GM23338 (cell line): Measurements from ENCODE around the gene AP1B1. TPM values are rescaled to one million over a fixed set of nuclear protein-coding genes. Genes with fewer than 3 reads are reported as not detected.

ENCODE experiments used
- ATAC-seq: fragments of 200-7000 bp; cut with Tn5 transposase; 3 replicates; pipeline ENCODE4 v1.9.1; 2020
- DNase-seq: peaks from one replicate; pipeline ENCODE4 v3.0.0-alpha.2; 2015; ENCODE audit warnings: low spot score
- H2AFZ ChIP-seq: fragments of 200-600 bp; sonication (generic); 2 replicates; pipeline ENCODE4 v1.8.0; 2016; ENCODE audit warnings: antibody characterized with exemption, mild to moderate bottlenecking, moderate library complexity
- H3F3A ChIP-seq: fragments of 200-600 bp; sonication (generic); replicated peaks from 2 replicates; pipeline ENCODE4 v1.8.0; 2017; ENCODE audit warnings: antibody characterized with exemption, mixed run types, low read depth
- H3K27ac ChIP-seq: fragments of 200-600 bp; sonication (generic); 2 replicates; pipeline ENCODE4 v1.6.1; 2016; ENCODE audit warnings: low read depth
- H3K27me3 ChIP-seq: fragments of 200-600 bp; sonication (generic); 2 replicates; pipeline ENCODE4 v1.8.0; 2016; ENCODE audit warnings: mild to moderate bottlenecking, mixed run types, moderate library complexity; ENCODE audit not compliant: insufficient read depth
- H3K36me3 ChIP-seq: fragments of 200-600 bp; sonication (generic); 2 replicates; pipeline ENCODE4 v1.8.0; 2016; ENCODE audit warnings: mild to moderate bottlenecking; ENCODE audit not compliant: insufficient read depth
- H3K4me1 ChIP-seq: fragments of 200-600 bp; sonication (generic); 2 replicates; pipeline ENCODE4 v1.8.0; 2016; ENCODE audit warnings: mild to moderate bottlenecking, moderate library complexity; ENCODE audit not compliant: insufficient read depth
- H3K4me2 ChIP-seq: fragments of 200-600 bp; sonication (generic); 2 replicates; pipeline ENCODE4 v1.7.1; 2017; ENCODE audit warnings: mixed run types
- H3K4me3 ChIP-seq: fragments of 200-600 bp; sonication (generic); 2 replicates; pipeline ENCODE4 v1.6.1; 2016; ENCODE audit warnings: mixed run types
- H3K79me2 ChIP-seq: fragments of 200-600 bp; sonication (generic); replicated peaks from 2 replicates; pipeline ENCODE4 v1.8.0; 2017; ENCODE audit warnings: mild to moderate bottlenecking; ENCODE audit not compliant: insufficient read depth
- H3K9me2 ChIP-seq: fragments of 200-600 bp; sonication (generic); 2 replicates; pipeline ENCODE4 v1.8.0; 2017; ENCODE audit not compliant: insufficient read depth
- H4K20me1 ChIP-seq: fragments of 200-600 bp; sonication (generic); replicated peaks from 2 replicates; pipeline ENCODE4 v1.8.0; 2017; ENCODE audit warnings: mild to moderate bottlenecking; ENCODE audit not compliant: insufficient read depth
- H3K27ac Mint-ChIP-seq: 2 replicates; pipeline ENCODE4 v1.8.0; 2020; ENCODE audit warnings: inconsistent platforms, mild to moderate bottlenecking, moderate library complexity, mixed read lengths
- H3K27me3 Mint-ChIP-seq: 3 replicates; pipeline ENCODE4 v1.8.0; 2022; ENCODE audit warnings: low read depth, mild to moderate bottlenecking, moderate library complexity, mixed read lengths, inconsistent platforms; ENCODE audit not compliant: insufficient read depth, poor library complexity
- H3K36me3 Mint-ChIP-seq: 3 replicates; pipeline ENCODE4 v1.8.0; 2021; ENCODE audit warnings: low read depth, mild to moderate bottlenecking, inconsistent platforms, moderate library complexity, mixed read lengths
- H3K4me1 Mint-ChIP-seq: 3 replicates; pipeline ENCODE4 v1.8.0; 2020; ENCODE audit warnings: mild to moderate bottlenecking, inconsistent platforms, mixed read lengths
- H3K4me3 Mint-ChIP-seq: 3 replicates; pipeline ENCODE4 v1.8.0; 2021; ENCODE audit warnings: moderate library complexity, mild to moderate bottlenecking, inconsistent platforms, mixed read lengths
- H3K9me3 Mint-ChIP-seq: 3 replicates; pipeline ENCODE4 v1.8.0; 2020; ENCODE audit warnings: moderate library complexity, mild to moderate bottlenecking, inconsistent platforms, mixed read lengths
- CREB1 ChIP-seq: fragments of 250-450 bp; sonication (Bioruptor Pico); IDR thresholded peaks from 2 replicates; pipeline ENCODE4 v1.5.0; 2020; ENCODE audit warnings: low read depth, mild to moderate bottlenecking, moderate library complexity
- EZH2 ChIP-seq: fragments of 200-600 bp; sonication (generic); IDR thresholded peaks from one replicate; pipeline ENCODE4 v1.8.0; 2017; ENCODE audit warnings: antibody characterized with exemption, mild to moderate bottlenecking, low read depth; ENCODE audit not compliant: unreplicated experiment
- NANOG ChIP-seq: IDR thresholded peaks from 2 replicates; pipeline ENCODE4 v1.6.1; 2016; ENCODE audit warnings: antibody characterized with exemption, borderline replicate concordance
- POLR2AphosphoS5 ChIP-seq: IDR thresholded peaks from 2 replicates; pipeline ENCODE4 v1.6.1; 2016; ENCODE audit warnings: antibody characterized with exemption, low read depth
- STAT1 ChIP-seq: IDR thresholded peaks from one replicate; pipeline ENCODE4 v1.6.1; 2016; ENCODE audit warnings: antibody characterized with exemption; ENCODE audit not compliant: unreplicated experiment
- ZNF114 ChIP-seq: fragments of 250-450 bp; sonication (Bioruptor Pico); IDR thresholded peaks from 2 replicates; pipeline ENCODE4 v1.5.0; 2020; ENCODE audit warnings: mild to moderate bottlenecking, moderate library complexity
- ZNF331 ChIP-seq: fragments of 250-450 bp; sonication (Bioruptor Pico); IDR thresholded peaks from 2 replicates; pipeline ENCODE4 v1.5.0; 2020; ENCODE audit warnings: low read depth, mild to moderate bottlenecking, moderate library complexity
- polyA plus RNA-seq: library from polyadenylated mRNA; unstranded; fragments of >200 nt; fragmentation: Nextera tagmentation; extraction: Ambion mirVana; gene quantifications from 2 replicates; pipeline ENCODE4 v1.2.1, GENCODE V29; 2016
- total RNA-seq: library from RNA; depleted of rRNA; stranded (reverse); fragments of >200 nt; shearing (Covaris generic); gene quantifications from 2 replicates; pipeline ENCODE4 v1.2.3, GENCODE V29; 2014
- TF ChIP-seq, protein P1 (sequence below): IDR thresholded peaks from 2 replicates; pipeline ENCODE4 v1.6.1; 2016; ENCODE audit warnings: antibody characterized with exemption
- TF ChIP-seq, protein P2 (sequence below): fragments of 250-450 bp; sonication (Bioruptor Pico); IDR thresholded peaks from 2 replicates; pipeline ENCODE4 v1.5.0; 2020; ENCODE audit warnings: mild to moderate bottlenecking, moderate library complexity

Gene AP1B1
- total and polyA plus RNA-seq, 2 experiments from 2014 or later = 19.5 to 74.4 TPM

DNA sequence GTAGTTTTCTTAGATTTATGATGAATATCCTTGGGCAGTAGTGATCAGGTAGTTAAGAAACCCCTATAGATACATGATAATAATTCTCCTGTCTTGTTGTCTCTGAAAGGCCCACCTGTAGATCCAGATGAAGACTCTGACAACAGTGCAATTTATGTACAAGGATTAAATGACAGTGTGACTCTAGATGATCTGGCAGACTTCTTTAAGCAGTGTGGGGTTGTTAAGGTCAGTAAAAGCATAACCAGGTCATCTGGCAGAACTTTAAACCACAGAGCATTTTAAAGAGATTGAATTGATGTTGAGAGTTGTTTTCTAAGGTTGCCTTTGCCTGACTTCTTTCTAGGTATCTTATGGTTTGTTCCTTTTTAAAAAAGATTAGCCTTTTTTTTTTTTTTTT is 96.0 kb downstream of the AP1B1 start:
- Mint-ChIP-seq H3K36me3 (peaks cover 97% of the 10 kb centered on the region), H3K27ac (no peak overlapping the region), H3K4me3 (no peak overlapping the region), H3K4me1 (peaks cover 3% of the 10 kb centered on the region; the same call in 2 of the 3 replicates), H3K27me3 (peaks cover 8% of the 10 kb centered on the region), H3K9me3 (no peaks in the 10 kb centered on the region)
- H3K9me2 ChIP-seq = no peaks in the 10 kb centered on the region
- H3K4me3 ChIP-seq = no peak overlapping the region
- no peaks in the 10 kb centered on the region for H3K27me3 ChIP-seq
- peaks cover 64% of the 10 kb centered on the region for H4K20me1 ChIP-seq
- no peak overlapping the region for H3K27ac ChIP-seq
- TF ChIP-seq STAT1 (no peak), EZH2 (no peak), CREB1 (CRISPR knock-in tag) (no peak), ZNF331 (no peak), ZNF114 (CRISPR knock-in tag) (no peak), POLR2AphosphoS5 (no peak), NANOG (no peak)
- TF ChIP-seq, protein P1, sequence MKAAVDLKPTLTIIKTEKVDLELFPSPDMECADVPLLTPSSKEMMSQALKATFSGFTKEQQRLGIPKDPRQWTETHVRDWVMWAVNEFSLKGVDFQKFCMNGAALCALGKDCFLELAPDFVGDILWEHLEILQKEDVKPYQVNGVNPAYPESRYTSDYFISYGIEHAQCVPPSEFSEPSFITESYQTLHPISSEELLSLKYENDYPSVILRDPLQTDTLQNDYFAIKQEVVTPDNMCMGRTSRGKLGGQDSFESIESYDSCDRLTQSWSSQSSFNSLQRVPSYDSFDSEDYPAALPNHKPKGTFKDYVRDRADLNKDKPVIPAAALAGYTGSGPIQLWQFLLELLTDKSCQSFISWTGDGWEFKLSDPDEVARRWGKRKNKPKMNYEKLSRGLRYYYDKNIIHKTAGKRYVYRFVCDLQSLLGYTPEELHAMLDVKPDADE = no peak
- TF ChIP-seq, protein P2, sequence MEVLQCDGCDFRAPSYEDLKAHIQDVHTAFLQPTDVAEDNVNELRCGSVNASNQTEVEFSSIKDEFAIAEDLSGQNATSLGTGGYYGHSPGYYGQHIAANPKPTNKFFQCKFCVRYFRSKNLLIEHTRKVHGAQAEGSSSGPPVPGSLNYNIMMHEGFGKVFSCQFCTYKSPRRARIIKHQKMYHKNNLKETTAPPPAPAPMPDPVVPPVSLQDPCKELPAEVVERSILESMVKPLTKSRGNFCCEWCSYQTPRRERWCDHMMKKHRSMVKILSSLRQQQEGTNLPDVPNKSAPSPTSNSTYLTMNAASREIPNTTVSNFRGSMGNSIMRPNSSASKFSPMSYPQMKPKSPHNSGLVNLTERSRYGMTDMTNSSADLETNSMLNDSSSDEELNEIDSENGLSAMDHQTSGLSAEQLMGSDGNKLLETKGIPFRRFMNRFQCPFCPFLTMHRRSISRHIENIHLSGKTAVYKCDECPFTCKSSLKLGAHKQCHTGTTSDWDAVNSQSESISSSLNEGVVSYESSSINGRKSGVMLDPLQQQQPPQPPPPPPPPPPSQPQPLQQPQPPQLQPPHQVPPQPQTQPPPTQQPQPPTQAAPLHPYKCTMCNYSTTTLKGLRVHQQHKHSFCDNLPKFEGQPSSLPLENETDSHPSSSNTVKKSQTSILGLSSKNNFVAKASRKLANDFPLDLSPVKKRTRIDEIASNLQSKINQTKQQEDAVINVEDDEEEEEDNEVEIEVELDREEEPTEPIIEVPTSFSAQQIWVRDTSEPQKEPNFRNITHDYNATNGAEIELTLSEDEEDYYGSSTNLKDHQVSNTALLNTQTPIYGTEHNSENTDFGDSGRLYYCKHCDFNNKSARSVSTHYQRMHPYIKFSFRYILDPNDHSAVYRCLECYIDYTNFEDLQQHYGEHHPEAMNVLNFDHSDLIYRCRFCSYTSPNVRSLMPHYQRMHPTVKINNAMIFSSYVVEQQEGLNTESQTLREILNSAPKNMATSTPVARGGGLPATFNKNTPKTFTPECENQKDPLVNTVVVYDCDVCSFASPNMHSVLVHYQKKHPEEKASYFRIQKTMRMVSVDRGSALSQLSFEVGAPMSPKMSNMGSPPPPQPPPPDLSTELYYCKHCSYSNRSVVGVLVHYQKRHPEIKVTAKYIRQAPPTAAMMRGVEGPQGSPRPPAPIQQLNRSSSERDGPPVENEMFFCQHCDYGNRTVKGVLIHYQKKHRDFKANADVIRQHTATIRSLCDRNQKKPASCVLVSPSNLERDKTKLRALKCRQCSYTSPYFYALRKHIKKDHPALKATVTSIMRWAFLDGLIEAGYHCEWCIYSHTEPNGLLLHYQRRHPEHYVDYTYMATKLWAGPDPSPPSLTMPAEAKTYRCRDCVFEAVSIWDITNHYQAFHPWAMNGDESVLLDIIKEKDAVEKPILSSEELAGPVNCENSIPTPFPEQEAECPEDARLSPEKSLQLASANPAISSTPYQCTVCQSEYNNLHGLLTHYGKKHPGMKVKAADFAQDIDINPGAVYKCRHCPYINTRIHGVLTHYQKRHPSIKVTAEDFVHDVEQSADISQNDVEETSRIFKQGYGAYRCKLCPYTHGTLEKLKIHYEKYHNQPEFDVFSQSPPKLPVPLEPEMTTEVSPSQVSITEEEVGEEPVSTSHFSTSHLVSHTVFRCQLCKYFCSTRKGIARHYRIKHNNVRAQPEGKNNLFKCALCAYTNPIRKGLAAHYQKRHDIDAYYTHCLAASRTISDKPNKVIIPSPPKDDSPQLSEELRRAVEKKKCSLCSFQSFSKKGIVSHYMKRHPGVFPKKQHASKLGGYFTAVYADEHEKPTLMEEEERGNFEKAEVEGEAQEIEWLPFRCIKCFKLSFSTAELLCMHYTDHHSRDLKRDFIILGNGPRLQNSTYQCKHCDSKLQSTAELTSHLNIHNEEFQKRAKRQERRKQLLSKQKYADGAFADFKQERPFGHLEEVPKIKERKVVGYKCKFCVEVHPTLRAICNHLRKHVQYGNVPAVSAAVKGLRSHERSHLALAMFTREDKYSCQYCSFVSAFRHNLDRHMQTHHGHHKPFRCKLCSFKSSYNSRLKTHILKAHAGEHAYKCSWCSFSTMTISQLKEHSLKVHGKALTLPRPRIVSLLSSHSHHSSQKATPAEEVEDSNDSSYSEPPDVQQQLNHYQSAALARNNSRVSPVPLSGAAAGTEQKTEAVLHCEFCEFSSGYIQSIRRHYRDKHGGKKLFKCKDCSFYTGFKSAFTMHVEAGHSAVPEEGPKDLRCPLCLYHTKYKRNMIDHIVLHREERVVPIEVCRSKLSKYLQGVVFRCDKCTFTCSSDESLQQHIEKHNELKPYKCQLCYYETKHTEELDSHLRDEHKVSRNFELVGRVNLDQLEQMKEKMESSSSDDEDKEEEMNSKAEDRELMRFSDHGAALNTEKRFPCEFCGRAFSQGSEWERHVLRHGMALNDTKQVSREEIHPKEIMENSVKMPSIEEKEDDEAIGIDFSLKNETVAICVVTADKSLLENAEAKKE = no peak
- peaks cover 66% of the 10 kb centered on the region for H3K79me2 ChIP-seq
- DNase-seq = no peak
- H3K36me3 ChIP-seq = peaks cover 96% of the 10 kb centered on the region
- ATAC-seq = no peak
- H3K4me2 ChIP-seq = no peak overlapping the region
- no peaks in the 10 kb centered on the region for H3K4me1 ChIP-seq
- peaks cover 50% of the 10 kb centered on the region for H3F3A ChIP-seq
- no peak overlapping the region for H2AFZ ChIP-seq
